GM13977 (cell line): ENCODE data around the gene PDLIM3.

Experiments used
- DNase-seq: peaks from one replicate; pipeline ENCODE4 v3.0.0; 2012; ENCODE audit warnings: low spot score
- CTCF ChIP-seq: IDR thresholded peaks from 2 replicates; pipeline ENCODE4 v1.5.1; 2012; ENCODE audit warnings: mild to moderate bottlenecking, control low read depth; ENCODE audit not compliant: insufficient read depth; ENCODE audit errors: extremely low read depth, missing control alignments
- in situ Hi-C: fragments of 300-500 bp; cut with MboI; formaldehyde crosslinking; loops from one replicate; pipeline ENCODE4 v1.12.0; 2022; ENCODE audit warnings: low sequenced_read_pairs, low pct_unique_long_range_greater_than_20kb, mixed read lengths, inconsistent platforms; ENCODE audit not compliant: unreplicated experiment

Gene PDLIM3

GRCh38 chr4:185502386-185502785, 32.9 kb downstream of the PDLIM3 start:
- in situ Hi-C loops: no loop called here
- no peak for DNase-seq
- TF ChIP-seq CTCF: no peak

GRCh38 chr4:185500576-185500975, 34.7 kb downstream of the PDLIM3 start:
- in situ Hi-C loops: no loop called here
- no peak for DNase-seq

DNA sequence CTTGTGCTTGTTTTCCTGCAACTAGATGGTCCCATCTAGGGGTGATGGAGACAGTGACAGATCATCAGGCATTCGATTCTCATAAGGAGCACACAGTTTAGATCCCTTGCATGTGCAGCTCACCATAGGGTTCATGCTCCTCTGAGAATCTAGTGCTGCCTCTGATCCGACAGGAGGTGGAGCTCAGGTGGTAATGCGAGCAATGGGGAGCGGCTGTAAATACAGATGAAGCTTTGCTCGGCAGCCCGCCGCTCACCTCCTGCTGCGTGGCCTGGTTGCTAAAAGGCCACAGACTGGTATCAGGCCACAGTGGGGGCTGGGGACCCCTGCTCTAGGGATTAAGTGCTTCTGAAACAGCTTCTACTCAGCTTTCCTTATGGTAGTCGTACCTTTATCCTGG, 35.3 kb downstream of the PDLIM3 start:
- in situ Hi-C loops: no loop called here
- no peak for TF ChIP-seq CTCF
- DNase-seq: no peak

More at GRCh38 chr4:185500576-185500975, 34.7 kb downstream of the PDLIM3 start:
- TF ChIP-seq CTCF: no peak

DNA sequence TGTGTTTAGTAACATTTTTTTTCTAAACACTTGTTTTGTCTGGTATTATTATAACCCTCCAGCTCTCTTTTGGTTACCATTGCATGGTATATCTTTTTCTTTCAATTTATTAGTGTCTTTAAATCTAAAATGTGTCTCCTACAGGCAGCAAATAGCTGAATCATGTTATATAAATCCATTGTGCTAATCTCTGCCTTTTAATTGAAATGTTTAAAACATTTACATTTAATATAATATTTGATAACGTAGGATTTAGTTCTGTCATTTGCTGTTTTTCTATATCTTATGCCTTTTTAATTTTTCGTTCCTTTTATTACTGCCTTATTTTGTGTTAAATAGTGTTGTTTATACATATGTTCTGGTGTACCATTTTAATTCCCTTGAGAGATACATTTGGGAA, 46.7 kb downstream of the PDLIM3 start:
- no peak for TF ChIP-seq CTCF
- in situ Hi-C loops: no loop called here
- no peak for DNase-seq

- DNase-seq: no peak
- TF ChIP-seq CTCF: no peak
- in situ Hi-C loops: no loop called here
Observed at GRCh38 chr4:185481401-185481800, 53.9 kb downstream of the PDLIM3 start.

- no peak for DNase-seq
- in situ Hi-C loops: no loop called here
- no peak for TF ChIP-seq CTCF
Observed at GRCh38 chr4:185480016-185480732, 55.1 kb downstream of the PDLIM3 start.
